B cell (primary cell): ENCODE data around the gene PIP4K2C. TPM values are rescaled to one million over a fixed set of nuclear protein-coding genes. Genes with fewer than 3 reads are reported as not detected.

Experiments
- ATAC-seq: fragments of 200-7000 bp; cut with Tn5 transposase; one replicate; pipeline ENCODE4 v1.10.0; 2021; ENCODE audit warnings: low read depth, mild to moderate bottlenecking, moderate number of reproducible peaks, moderate library complexity
- CTCF ChIA-PET: fragments of 350-600 bp; sonication (Branson Sonifier 250); formaldehyde crosslinking; loops from one replicate; lab custom pipeline; 2021; ENCODE audit warnings: antibody characterized with exemption, inconsistent platforms; lab: Charles Lee
- POLR2A ChIA-PET: fragments of 350-600 bp; sonication (Branson Sonifier 250); formaldehyde crosslinking; loops from one replicate; lab custom pipeline; 2021; ENCODE audit warnings: antibody characterized with exemption; lab: Charles Lee
- DNase-seq: peaks from one replicate; pipeline ENCODE4 v3.0.0; 2013
- H2AFZ ChIP-seq: 2 replicates; pipeline ENCODE4 v1.6.1; 2012; ENCODE audit warnings: mild to moderate bottlenecking, low read depth, low read length; ENCODE audit not compliant: insufficient read depth, poor library complexity, severe bottlenecking
- H3K27ac ChIP-seq, 2 donors: 1 replicate in 1 of 2; 2 replicates in 1 of 2; pipeline ENCODE4 v1.5.1; 2012 to 2013; ENCODE audit warnings: low read length in 2 of 2, mild to moderate bottlenecking in 2 of 2, moderate library complexity in 1 of 2
- H3K27me3 ChIP-seq, 4 experiments: fragments of 200-600 bp in 1 of 4; sonication (generic) in 1 of 4; replicated peaks in 1 of 4; 1 replicate in 2 of 4; 2 replicates in 2 of 4; pipeline versions ENCODE4 v1.6.1 to v1.7.0; 2013 to 2016; ENCODE audit warnings: low read length in 3 of 4, mild to moderate bottlenecking in 2 of 4, mixed read lengths in 1 of 4, moderate library complexity in 1 of 4; ENCODE audit not compliant: insufficient read depth in 4 of 4, control insufficient read depth in 3 of 4; ENCODE audit errors: control extremely low read depth in 1 of 4
- H3K36me3 ChIP-seq, 2 experiments: replicated peaks in 1 of 2; 1 replicate in 1 of 2; 2 replicates in 1 of 2; pipeline versions ENCODE4 v1.6.1 to v1.7.1; 2013; ENCODE audit warnings: low read length in 1 of 2; ENCODE audit not compliant: insufficient read depth in 2 of 2, control insufficient read depth in 1 of 2; ENCODE audit errors: control extremely low read depth in 1 of 2, extremely low read depth in 1 of 2
- H3K4me1 ChIP-seq, 2 donors: fragments of 200-600 bp in 1 of 2; sonication (generic) in 1 of 2; 1 replicate in 1 of 2; 2 replicates in 1 of 2; pipeline versions ENCODE4 v1.5.1 to v1.6.1; 2013 to 2017; ENCODE audit warnings: low read length in 2 of 2; ENCODE audit not compliant: control insufficient read depth in 2 of 2, insufficient read depth in 2 of 2
- H3K4me2 ChIP-seq: replicated peaks from 2 replicates; pipeline ENCODE3; 2012; ENCODE audit warnings: mild to moderate bottlenecking, low read depth, low read length; ENCODE audit not compliant: poor library complexity, severe bottlenecking
- H3K4me3 ChIP-seq, 5 experiments: fragments of 200-600 bp in 1 of 5; sonication (generic) in 1 of 5; 1 replicate in 3 of 5; 2 replicates in 2 of 5; pipeline versions ENCODE4 v1.5.1 to v1.7.0; 2011 to 2016; ENCODE audit warnings: low read length in 4 of 5, mild to moderate bottlenecking in 4 of 5, low read depth in 2 of 5, control low read depth in 1 of 5, moderate library complexity in 1 of 5; ENCODE audit not compliant: insufficient read depth in 1 of 5; ENCODE audit errors: control extremely low read depth in 1 of 5, extremely low read depth in 1 of 5
- H3K79me2 ChIP-seq: fragments of 200-600 bp; sonication (generic); one replicate; pipeline ENCODE4 v1.6.0; 2016; ENCODE audit warnings: low read length; ENCODE audit not compliant: control insufficient read depth, insufficient read depth
- H3K9ac ChIP-seq: fragments of 200-600 bp; sonication (generic); 2 replicates; pipeline ENCODE4 v1.6.1; 2017; ENCODE audit warnings: mild to moderate bottlenecking, low read length, moderate library complexity
- H3K9me3 ChIP-seq, 3 donors: one replicate each; pipeline versions ENCODE4 v1.6.1 to v1.7.1; 2013; ENCODE audit warnings: low read length in 2 of 3; ENCODE audit not compliant: control insufficient read depth in 2 of 3, insufficient read depth in 1 of 3; ENCODE audit errors: control extremely low read depth in 1 of 3
- H4K20me1 ChIP-seq: 2 replicates; pipeline ENCODE4 v1.6.0; 2012; ENCODE audit warnings: mild to moderate bottlenecking, low read length; ENCODE audit not compliant: insufficient read depth, control insufficient read depth, poor library complexity, severe bottlenecking
- H3K27ac Mint-ChIP-seq: one replicate; pipeline ENCODE4 v1.8.0; 2021; ENCODE audit warnings: mixed read lengths
- H3K27me3 Mint-ChIP-seq: one replicate; pipeline ENCODE4 v1.8.0; 2021; ENCODE audit warnings: mixed read lengths
- H3K4me1 Mint-ChIP-seq: one replicate; pipeline ENCODE4 v1.8.0; 2021; ENCODE audit warnings: mixed read lengths
- H3K4me3 Mint-ChIP-seq: one replicate; pipeline ENCODE4 v1.8.0; 2021; ENCODE audit warnings: mixed read lengths
- H3K9me3 Mint-ChIP-seq: one replicate; pipeline ENCODE4 v1.8.0; 2022; ENCODE audit warnings: mixed read lengths; ENCODE audit not compliant: insufficient read depth
- EZH2 ChIP-seq: IDR thresholded peaks from 2 replicates; pipeline ENCODE4 v1.6.1; 2012; ENCODE audit warnings: borderline replicate concordance, low read depth, mild to moderate bottlenecking, moderate library complexity, low read length; ENCODE audit not compliant: insufficient read depth, poor library complexity, severe bottlenecking
- WGBS: methylation state at CpG from one replicate; pipeline ENCODE4 v1.1.5; 2013; ENCODE audit warnings: missing lambda C conversion rate; ENCODE audit not compliant: insufficient coverage; 5-methylcytosine and 5-hydroxymethylcytosine counted together
- intact Hi-C: fragments of 100-400 bp; cut with micrococcal nuclease; formaldehyde crosslinking; loops from one replicate; pipeline ENCODE4 v1.10.0; 2022
- polyA plus RNA-seq: library from polyadenylated mRNA; depleted of rRNA; stranded (reverse); fragments of >200 nt; gene quantifications from 2 replicates; pipeline ENCODE4 v1.2.3, GENCODE V29; 2012
- total RNA-seq, 2 donors: library from RNA; stranded (reverse); fragments of 120-200 nt in 1 of 2; gene quantifications; 1 replicate in 1 of 2; 2 replicates in 1 of 2; pipeline versions ENCODE4 v1.2.3 to v1.2.4, GENCODE V29; 2013 to 2022
- TF ChIP-seq, protein P1 (sequence below): fragments of 200-600 bp; IDR thresholded peaks from one replicate; pipeline ENCODE4 v1.8.0; 2022; ENCODE audit warnings: antibody characterized with exemption, mild to moderate bottlenecking

Gene PIP4K2C
- total and polyA plus RNA-seq, 2 donors (not counting 1 experiment from before 2014, with no cell fraction given) = 20.1 to 21.3 TPM

DNA sequence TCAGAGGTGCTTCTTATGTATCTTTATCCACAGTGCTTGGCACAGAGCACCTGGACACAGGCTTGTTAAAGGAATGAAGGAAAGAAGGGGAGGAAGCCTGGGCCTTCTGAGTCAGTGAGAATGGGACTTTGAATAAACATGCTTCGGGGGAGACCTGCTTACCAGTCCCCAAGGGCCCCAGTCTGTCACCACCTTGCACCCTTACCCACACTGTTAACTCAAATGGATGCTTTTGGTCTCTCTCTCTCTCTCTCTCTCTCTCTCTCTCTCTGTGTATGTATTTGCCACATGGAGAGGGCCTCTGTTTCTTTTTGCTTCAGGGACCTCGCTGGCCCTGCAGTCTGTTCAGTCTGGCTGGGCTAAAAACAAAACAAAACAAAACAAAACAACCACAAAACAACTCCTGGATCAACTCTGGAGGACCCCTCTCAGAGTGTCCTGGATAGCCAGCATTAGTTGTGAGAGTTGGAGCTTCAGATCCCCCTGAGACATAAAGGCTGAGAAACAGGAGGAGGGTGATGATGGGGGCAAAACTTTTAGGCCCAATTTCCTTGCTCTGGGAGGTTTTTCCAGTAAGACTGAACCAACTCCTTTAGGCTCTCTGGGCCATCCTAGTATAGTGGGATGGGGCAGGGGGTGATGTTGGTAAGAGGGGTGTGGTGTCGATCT, 39.2 kb upstream of the PIP4K2C start:
- Histone ChIP-seq H3K9ac (no peak overlapping the region), H3K79me2 (peaks cover 9% of the 10 kb centered on the region), H3K36me3 (no peaks in the 10 kb centered on the region), H3K27ac (no peak overlapping the region), H2AFZ (no peak overlapping the region), H3K27me3 (peaks cover 0 to 32% (median 10%) of the 10 kb centered on the region in 4 experiments), H3K4me3 (no peak overlapping the region), H3K4me2 (no peak overlapping the region), H4K20me1 (no peaks in the 10 kb centered on the region), H3K9me3 (peaks cover 0 to 4% (median 0%) of the 10 kb centered on the region in 3 donors), H3K4me1 (peaks cover 10 to 19% of the 10 kb centered on the region in 2 donors)
- CTCF ChIA-PET = interaction anchor here (1.0 kb wide), 1 partner anchor 313 kb away, joined by 3 read pairs; no protein-coding TSS in a partner anchor
- Mint-ChIP-seq H3K27me3 (peaks cover 32% of the 10 kb centered on the region), H3K4me3 (peak overlapping the region; percentile 76), H3K9me3 (no peaks in the 10 kb centered on the region), H3K27ac (no peak overlapping the region), H3K4me1 (peaks cover 25% of the 10 kb centered on the region)
- POLR2A ChIA-PET = no interaction called here
- DNase-seq (no peak), ATAC-seq (no peak)
- intact Hi-C loops = no loop called here
- no CpG with 5 or more reads among the region's 3 CpGs for WGBS
- TF ChIP-seq, protein P1, sequence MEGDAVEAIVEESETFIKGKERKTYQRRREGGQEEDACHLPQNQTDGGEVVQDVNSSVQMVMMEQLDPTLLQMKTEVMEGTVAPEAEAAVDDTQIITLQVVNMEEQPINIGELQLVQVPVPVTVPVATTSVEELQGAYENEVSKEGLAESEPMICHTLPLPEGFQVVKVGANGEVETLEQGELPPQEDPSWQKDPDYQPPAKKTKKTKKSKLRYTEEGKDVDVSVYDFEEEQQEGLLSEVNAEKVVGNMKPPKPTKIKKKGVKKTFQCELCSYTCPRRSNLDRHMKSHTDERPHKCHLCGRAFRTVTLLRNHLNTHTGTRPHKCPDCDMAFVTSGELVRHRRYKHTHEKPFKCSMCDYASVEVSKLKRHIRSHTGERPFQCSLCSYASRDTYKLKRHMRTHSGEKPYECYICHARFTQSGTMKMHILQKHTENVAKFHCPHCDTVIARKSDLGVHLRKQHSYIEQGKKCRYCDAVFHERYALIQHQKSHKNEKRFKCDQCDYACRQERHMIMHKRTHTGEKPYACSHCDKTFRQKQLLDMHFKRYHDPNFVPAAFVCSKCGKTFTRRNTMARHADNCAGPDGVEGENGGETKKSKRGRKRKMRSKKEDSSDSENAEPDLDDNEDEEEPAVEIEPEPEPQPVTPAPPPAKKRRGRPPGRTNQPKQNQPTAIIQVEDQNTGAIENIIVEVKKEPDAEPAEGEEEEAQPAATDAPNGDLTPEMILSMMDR = no peak
- TF ChIP-seq EZH2 = no peak

DNA sequence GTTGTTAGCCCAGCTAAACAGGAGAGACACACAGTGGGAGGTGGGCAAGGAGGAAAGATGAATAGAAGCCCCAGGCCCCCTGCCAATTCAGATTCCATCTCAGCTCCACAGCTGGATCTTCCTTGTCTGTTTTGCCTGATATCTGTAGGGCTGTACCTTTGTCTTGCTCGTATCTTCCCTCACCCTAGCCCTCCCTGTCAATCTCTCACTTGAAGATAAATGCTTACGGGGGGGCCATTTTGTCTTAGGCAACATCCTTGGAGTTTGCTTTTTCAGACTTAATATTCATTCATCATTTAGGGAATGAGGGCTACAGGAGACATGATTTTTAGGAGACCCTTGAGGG, 38.7 kb upstream of the PIP4K2C start:
- H3K79me2 ChIP-seq = peaks cover 4% of the 10 kb centered on the region
- Mint-ChIP-seq H3K4me3 (no peak overlapping the region), H3K4me1 (peaks cover 21% of the 10 kb centered on the region), H3K27me3 (peaks cover 32% of the 10 kb centered on the region), H3K9me3 (no peaks in the 10 kb centered on the region), H3K27ac (no peak overlapping the region)
- 67% methylated on average over 1 of the region's 2 CpGs for WGBS
- H2AFZ ChIP-seq = no peak overlapping the region
- intact Hi-C loops = no loop called here
- CTCF ChIA-PET = interaction anchor here (1.0 kb wide), 1 partner anchor 313 kb away, joined by 3 read pairs; no protein-coding TSS in a partner anchor
- H3K4me2 ChIP-seq = no peak overlapping the region
- POLR2A ChIA-PET = no interaction called here
- no peak overlapping the region for H3K9ac ChIP-seq
- DNase-seq (no peak), ATAC-seq (no peak)
- H4K20me1 ChIP-seq = no peaks in the 10 kb centered on the region
- no peaks in the 10 kb centered on the region for H3K36me3 ChIP-seq
- H3K27ac ChIP-seq = no peak overlapping the region
- peaks cover 0 to 4% (median 0%) of the 10 kb centered on the region in 3 donors for H3K9me3 ChIP-seq
- peaks cover 0 to 32% (median 10%) of the 10 kb centered on the region in 4 experiments for H3K27me3 ChIP-seq
- TF ChIP-seq, protein P1 = no peak
- TF ChIP-seq EZH2 = no peak
- H3K4me3 ChIP-seq = no peak overlapping the region
- H3K4me1 ChIP-seq = peaks cover 10 to 18% of the 10 kb centered on the region in 2 donors
